Measurements from ENCODE around the gene TAS2R46.
"Not testable (repeated sequence)": the region's sequence is repeated elsewhere in the genome, so short reads cannot be mapped to it uniquely, and the experiment has no call there.

The TAS2R46 gene

DNA sequence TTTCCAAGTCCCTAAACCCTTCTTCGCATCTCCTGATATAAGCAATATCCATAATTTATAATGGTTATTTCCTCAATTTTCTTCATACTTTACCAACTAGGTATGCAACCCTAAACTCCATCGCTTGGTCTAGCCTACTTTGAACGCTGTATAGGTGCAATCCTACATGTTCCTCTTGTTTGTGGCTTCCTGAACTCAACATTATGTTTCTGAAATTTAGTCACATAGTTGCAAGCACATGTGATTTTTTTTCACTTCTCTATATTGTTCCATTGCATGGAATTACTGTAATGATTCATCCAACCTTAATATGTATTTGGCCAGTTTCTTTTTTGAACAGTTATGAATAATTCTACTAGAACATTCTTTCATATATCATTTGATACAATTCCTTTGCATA is 28.1 kb downstream of the TAS2R46 start:
- not testable (repeated sequence) for H3K4me1 ChIP-seq (ENCODE audit: control insufficient read depth, low read depth, low read length); H2BK5ac ChIP-seq (ENCODE audit: low read length); H3K4me2 ChIP-seq (ENCODE audit: low read length); H3K36me3 ChIP-seq (ENCODE audit: control insufficient read depth, insufficient read depth, low read length); DNase-seq; H3K27me3 ChIP-seq (ENCODE audit: insufficient read depth, low read length, poor library complexity); H3K9ac ChIP-seq (ENCODE audit: low read length); H4K5ac ChIP-seq (ENCODE audit: low read length); H3K18ac ChIP-seq (ENCODE audit: low read length); H3K23ac ChIP-seq (ENCODE audit: low read length); H3K27ac ChIP-seq (ENCODE audit: low read depth, low read length); H2BK120ac ChIP-seq (ENCODE audit: low read depth, low read length); H4K8ac ChIP-seq (ENCODE audit: low read depth, low read length); H2AK5ac ChIP-seq (ENCODE audit: low read length); H2BK15ac ChIP-seq (replicated peaks; ENCODE audit: low read depth); H3K79me1 ChIP-seq (ENCODE audit: low read length); H3K4me3 ChIP-seq (ENCODE audit: low read length); H3K4ac ChIP-seq (ENCODE audit: low read depth, low read length); H3K79me2 ChIP-seq (ENCODE audit: control insufficient read depth, insufficient read depth, low read length); H3K56ac ChIP-seq (ENCODE audit: low read length)
- no CpG with 5 or more reads among the region's 3 CpGs for WGBS (ENCODE audit: extremely low coverage, insufficient coverage, low lambda C conversion rate)

DNA sequence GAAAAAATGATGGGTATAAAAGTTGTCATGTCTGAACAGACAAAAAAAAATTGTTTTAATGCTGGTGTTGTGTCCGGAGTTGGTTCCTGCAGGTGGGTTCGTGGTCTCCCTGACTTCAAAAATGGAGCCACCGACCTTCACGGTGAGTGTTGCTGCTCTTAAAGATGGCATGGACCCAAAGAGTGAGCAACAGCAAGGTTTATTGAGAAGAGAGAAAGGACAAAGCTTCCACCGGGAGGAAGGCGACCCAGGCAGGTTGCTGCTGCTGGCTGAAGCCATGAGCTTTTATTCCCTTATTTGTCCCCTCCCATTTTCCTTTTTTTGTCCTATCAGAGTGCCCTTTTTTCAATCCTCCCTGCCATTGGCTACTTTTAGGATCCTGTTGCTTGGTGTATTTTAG is 30.8 kb downstream of the TAS2R46 start, which contains the start of gene TAS2R31:
Gene TAS2R31, minus strand, starts transcription at position 101 of the 400 bp plus-strand sequence. Its CDS starts 72 bp downstream, at position 29.
- no peak within 1 kb of the TSS for H4K5ac ChIP-seq (ENCODE audit: low read length)
- no peak within 1 kb of the TSS for H2AK5ac ChIP-seq (ENCODE audit: low read length)
- H2BK5ac ChIP-seq (ENCODE audit: low read length), result no peak within 1 kb of the TSS
- no peak within 1 kb of the TSS for H3K56ac ChIP-seq (ENCODE audit: low read length)
- H2BK15ac ChIP-seq (replicated peaks; ENCODE audit: low read depth), result no peak within 1 kb of the TSS
- no peaks in the 10 kb centered on the region for H3K79me1 ChIP-seq (ENCODE audit: low read length)
- no peak within 1 kb of the TSS for H3K9ac ChIP-seq (ENCODE audit: low read length)
- H3K36me3 ChIP-seq (ENCODE audit: control insufficient read depth, insufficient read depth, low read length), result no peaks in the 10 kb centered on the region
- no peak within 1 kb of the TSS for H3K4me3 ChIP-seq (ENCODE audit: low read length)
- H3K4me1 ChIP-seq (ENCODE audit: control insufficient read depth, low read depth, low read length), result no peaks in the 10 kb centered on the region
- H3K79me2 ChIP-seq (ENCODE audit: control insufficient read depth, insufficient read depth, low read length), result no peaks in the 10 kb centered on the region
- H4K8ac ChIP-seq (ENCODE audit: low read depth, low read length), result no peak within 1 kb of the TSS
- H3K23ac ChIP-seq (ENCODE audit: low read length), result no peak within 1 kb of the TSS
- no peaks in the 10 kb centered on the region for H3K27me3 ChIP-seq (ENCODE audit: insufficient read depth, low read length, poor library complexity)
- H3K4me2 ChIP-seq (ENCODE audit: low read length), result no peak within 1 kb of the TSS
- H3K18ac ChIP-seq (ENCODE audit: low read length), result no peak within 1 kb of the TSS
- WGBS (ENCODE audit: extremely low coverage, insufficient coverage, low lambda C conversion rate), result no CpG with 5 or more reads among the region's 6 CpGs
- H3K27ac ChIP-seq (ENCODE audit: low read depth, low read length), result no peak within 1 kb of the TSS
- H3K4ac ChIP-seq (ENCODE audit: low read depth, low read length), result no peak within 1 kb of the TSS
- no peak for DNase-seq
- H2BK120ac ChIP-seq (ENCODE audit: low read depth, low read length), result no peak within 1 kb of the TSS

DNA sequence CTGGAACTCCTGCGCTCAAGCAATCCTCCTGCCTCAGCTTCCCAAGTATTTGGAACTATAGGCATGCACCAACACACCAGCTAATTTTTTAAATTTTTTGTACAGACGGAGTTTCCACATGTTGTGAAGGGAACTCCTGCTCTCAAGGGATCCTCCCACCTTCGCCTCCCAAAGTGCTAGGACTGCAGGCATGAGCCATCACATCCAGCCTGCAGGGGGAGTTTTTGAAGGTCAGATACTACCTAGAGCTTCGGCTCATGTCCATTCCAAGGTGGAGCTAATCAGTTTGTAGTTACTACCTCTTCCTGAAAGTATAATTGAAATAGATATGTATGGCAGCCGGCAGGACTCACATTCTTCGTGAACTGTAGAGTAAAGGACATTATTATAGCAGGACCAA is 36.0 kb downstream of the TAS2R46 start:
- no CpG with 5 or more reads among the region's 6 CpGs for WGBS (ENCODE audit: extremely low coverage, insufficient coverage, low lambda C conversion rate)
- no peak overlapping the region for H3K23ac ChIP-seq (ENCODE audit: low read length)
- no peak overlapping the region for H3K27ac ChIP-seq (ENCODE audit: low read depth, low read length)
- no peaks in the 10 kb centered on the region for H3K4me1 ChIP-seq (ENCODE audit: control insufficient read depth, low read depth, low read length)
- no peaks in the 10 kb centered on the region for H3K79me2 ChIP-seq (ENCODE audit: control insufficient read depth, insufficient read depth, low read length)
- H3K4me3 ChIP-seq (ENCODE audit: low read length), result no peak overlapping the region
- DNase-seq, result peak; percentile 77
- no peak overlapping the region for H2BK15ac ChIP-seq (replicated peaks; ENCODE audit: low read depth)
- H4K8ac ChIP-seq (ENCODE audit: low read depth, low read length), result no peak overlapping the region
- H4K5ac ChIP-seq (ENCODE audit: low read length), result no peak overlapping the region
- no peak overlapping the region for H2AK5ac ChIP-seq (ENCODE audit: low read length)
- H3K9ac ChIP-seq (ENCODE audit: low read length), result no peak overlapping the region
- H3K4ac ChIP-seq (ENCODE audit: low read depth, low read length), result no peak overlapping the region
- H2BK120ac ChIP-seq (ENCODE audit: low read depth, low read length), result no peak overlapping the region
- H3K27me3 ChIP-seq (ENCODE audit: insufficient read depth, low read length, poor library complexity), result no peaks in the 10 kb centered on the region
- H2BK5ac ChIP-seq (ENCODE audit: low read length), result no peak overlapping the region
- peaks cover 1% of the 10 kb centered on the region for H3K36me3 ChIP-seq (ENCODE audit: control insufficient read depth, insufficient read depth, low read length)
- no peak overlapping the region for H3K4me2 ChIP-seq (ENCODE audit: low read length)
- no peak overlapping the region for H3K18ac ChIP-seq (ENCODE audit: low read length)
- no peaks in the 10 kb centered on the region for H3K79me1 ChIP-seq (ENCODE audit: low read length)
- no peak overlapping the region for H3K56ac ChIP-seq (ENCODE audit: low read length)

DNA sequence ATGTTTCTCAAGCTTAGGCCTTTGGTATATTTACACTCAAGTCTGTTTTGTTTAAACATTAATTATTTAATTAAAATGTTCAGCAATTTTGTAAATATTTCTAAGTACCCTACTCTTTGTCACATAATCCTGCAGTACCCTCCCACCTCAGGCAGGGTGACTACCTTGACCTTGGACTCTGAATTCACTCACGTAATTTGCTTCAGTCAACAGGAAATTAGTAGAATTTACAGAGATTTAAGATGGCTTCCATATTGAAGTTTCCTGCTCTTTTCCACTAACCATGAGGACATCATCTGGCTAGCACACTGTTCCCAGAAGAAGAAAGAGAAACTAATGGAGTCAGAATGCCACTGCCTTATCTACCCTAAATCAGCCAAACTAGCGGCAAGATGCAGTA is 38.7 kb downstream of the TAS2R46 start:
- Histone ChIP-seq H3K27me3 (ENCODE audit: insufficient read depth, low read length, poor library complexity) (peaks cover 1% of the 10 kb centered on the region), H4K5ac (ENCODE audit: low read length) (no peak overlapping the region), H2BK5ac (ENCODE audit: low read length) (no peak overlapping the region), H4K8ac (ENCODE audit: low read depth, low read length) (no peak overlapping the region), H3K36me3 (ENCODE audit: control insufficient read depth, insufficient read depth, low read length) (peaks cover 1% of the 10 kb centered on the region), H3K4me1 (ENCODE audit: control insufficient read depth, low read depth, low read length) (no peaks in the 10 kb centered on the region), H2AK5ac (ENCODE audit: low read length) (no peak overlapping the region), H3K79me1 (ENCODE audit: low read length) (no peaks in the 10 kb centered on the region), H3K4me2 (ENCODE audit: low read length) (no peak overlapping the region), H3K23ac (ENCODE audit: low read length) (no peak overlapping the region), H2BK120ac (ENCODE audit: low read depth, low read length) (no peak overlapping the region), H2BK15ac (replicated peaks; ENCODE audit: low read depth) (no peak overlapping the region), H3K18ac (ENCODE audit: low read length) (no peak overlapping the region), H3K4me3 (ENCODE audit: low read length) (no peak overlapping the region), H3K4ac (ENCODE audit: low read depth, low read length) (no peak overlapping the region), H3K27ac (ENCODE audit: low read depth, low read length) (no peak overlapping the region), H3K79me2 (ENCODE audit: control insufficient read depth, insufficient read depth, low read length) (no peaks in the 10 kb centered on the region), H3K56ac (ENCODE audit: low read length) (no peak overlapping the region), H3K9ac (ENCODE audit: low read length) (no peak overlapping the region)
- no CpG with 5 or more reads among the region's 2 CpGs for WGBS (ENCODE audit: extremely low coverage, insufficient coverage, low lambda C conversion rate)
- no peak for DNase-seq

DNA sequence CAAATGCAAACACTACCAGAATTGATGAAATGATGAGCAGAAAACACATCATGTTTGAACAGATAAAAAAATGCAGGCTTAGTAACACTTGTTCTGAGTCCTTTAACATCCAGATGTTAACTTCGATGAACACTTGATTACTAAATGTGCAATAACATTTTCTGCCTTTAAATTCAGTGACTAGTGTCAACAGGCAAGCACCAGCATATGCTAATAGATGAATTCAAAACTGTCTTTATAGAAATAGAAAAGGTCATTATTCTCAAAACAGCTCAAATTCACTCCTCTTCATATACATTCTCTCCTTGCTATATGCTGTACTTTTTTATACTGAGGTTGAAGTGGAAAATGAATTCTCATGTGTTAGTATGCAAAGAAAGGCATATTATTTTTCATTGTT is 39.6 kb downstream of the TAS2R46 start, which contains the start of gene TAS2R19:
Gene TAS2R19, minus strand, starts transcription at position 101 of the 400 bp plus-strand sequence. Its CDS starts 49 bp downstream, at position 52.
- Histone ChIP-seq H2BK15ac (replicated peaks; ENCODE audit: low read depth) (no peak within 1 kb of the TSS), H4K5ac (ENCODE audit: low read length) (no peak within 1 kb of the TSS), H3K9ac (ENCODE audit: low read length) (no peak within 1 kb of the TSS), H2AK5ac (ENCODE audit: low read length) (no peak within 1 kb of the TSS), H3K56ac (ENCODE audit: low read length) (no peak within 1 kb of the TSS), H3K18ac (ENCODE audit: low read length) (no peak within 1 kb of the TSS), H3K4ac (ENCODE audit: low read depth, low read length) (no peak within 1 kb of the TSS), H3K4me2 (ENCODE audit: low read length) (no peak within 1 kb of the TSS), H3K27me3 (ENCODE audit: insufficient read depth, low read length, poor library complexity) (peaks cover 1% of the 10 kb centered on the region), H4K8ac (ENCODE audit: low read depth, low read length) (no peak within 1 kb of the TSS), H3K36me3 (ENCODE audit: control insufficient read depth, insufficient read depth, low read length) (peaks cover 1% of the 10 kb centered on the region), H2BK120ac (ENCODE audit: low read depth, low read length) (no peak within 1 kb of the TSS), H3K23ac (ENCODE audit: low read length) (no peak within 1 kb of the TSS), H3K4me3 (ENCODE audit: low read length) (no peak within 1 kb of the TSS), H3K79me2 (ENCODE audit: control insufficient read depth, insufficient read depth, low read length) (no peaks in the 10 kb centered on the region), H3K79me1 (ENCODE audit: low read length) (no peaks in the 10 kb centered on the region), H3K4me1 (ENCODE audit: control insufficient read depth, low read depth, low read length) (no peaks in the 10 kb centered on the region), H2BK5ac (ENCODE audit: low read length) (no peak within 1 kb of the TSS), H3K27ac (ENCODE audit: low read depth, low read length) (no peak within 1 kb of the TSS)
- no peak for DNase-seq
- WGBS (ENCODE audit: extremely low coverage, insufficient coverage, low lambda C conversion rate), result no CpG with 5 or more reads among the region's 1 CpG

DNA sequence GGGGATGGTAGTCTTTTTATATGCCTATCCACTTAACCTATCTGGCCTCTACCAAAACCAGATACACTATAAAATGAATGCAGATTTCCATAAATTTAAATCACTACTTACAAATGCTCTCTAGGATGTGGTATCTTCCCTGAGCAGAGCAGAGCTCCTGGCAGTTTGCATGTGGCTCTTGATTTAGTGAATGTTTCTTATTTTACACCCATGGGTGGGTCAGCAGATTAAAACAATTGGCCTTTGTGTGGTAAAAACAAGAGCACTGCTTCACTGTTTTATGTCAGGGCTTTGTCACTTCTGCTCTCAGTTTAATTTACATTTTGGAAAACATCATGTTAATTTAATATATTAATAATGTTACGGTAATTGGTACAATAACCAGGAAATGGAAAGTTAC is 45.2 kb downstream of the TAS2R46 start:
- H2BK15ac ChIP-seq (replicated peaks; ENCODE audit: low read depth), result no peak overlapping the region
- H3K27me3 ChIP-seq (ENCODE audit: insufficient read depth, low read length, poor library complexity), result peaks cover 1% of the 10 kb centered on the region
- H3K23ac ChIP-seq (ENCODE audit: low read length), result no peak overlapping the region
- no peak overlapping the region for H3K27ac ChIP-seq (ENCODE audit: low read depth, low read length)
- H3K4me2 ChIP-seq (ENCODE audit: low read length), result no peak overlapping the region
- no peaks in the 10 kb centered on the region for H3K79me2 ChIP-seq (ENCODE audit: control insufficient read depth, insufficient read depth, low read length)
- H3K36me3 ChIP-seq (ENCODE audit: control insufficient read depth, insufficient read depth, low read length), result peaks cover 1% of the 10 kb centered on the region
- H3K9ac ChIP-seq (ENCODE audit: low read length), result no peak overlapping the region
- H3K79me1 ChIP-seq (ENCODE audit: low read length), result no peaks in the 10 kb centered on the region
- H3K56ac ChIP-seq (ENCODE audit: low read length), result no peak overlapping the region
- DNase-seq, result no peak
- no peak overlapping the region for H2BK5ac ChIP-seq (ENCODE audit: low read length)
- no peak overlapping the region for H2AK5ac ChIP-seq (ENCODE audit: low read length)
- no peak overlapping the region for H4K8ac ChIP-seq (ENCODE audit: low read depth, low read length)
- H4K5ac ChIP-seq (ENCODE audit: low read length), result no peak overlapping the region
- no peak overlapping the region for H3K4ac ChIP-seq (ENCODE audit: low read depth, low read length)
- H3K18ac ChIP-seq (ENCODE audit: low read length), result no peak overlapping the region
- no peak overlapping the region for H2BK120ac ChIP-seq (ENCODE audit: low read depth, low read length)
- WGBS (ENCODE audit: extremely low coverage, insufficient coverage, low lambda C conversion rate), result no CpG with 5 or more reads among the region's 1 CpG
- no peak overlapping the region for H3K4me3 ChIP-seq (ENCODE audit: low read length)
- no peaks in the 10 kb centered on the region for H3K4me1 ChIP-seq (ENCODE audit: control insufficient read depth, low read depth, low read length)

Measured in mesendoderm (in vitro differentiated cells).